BJ (cell line): ENCODE data around the gene KIF3A. TPM values are rescaled to one million over a fixed set of nuclear protein-coding genes. Genes with fewer than 3 reads are reported as not detected.

Experiments used
- CTCF ChIA-PET: fragments of 350-600 bp; formaldehyde crosslinking; extraction: SDS; loops from one replicate; lab custom pipeline; 2021; ENCODE audit warnings: antibody characterized with exemption, inconsistent platforms; lab: Yijun Ruan, JAX
- POLR2A ChIA-PET: fragments of 300-600 bp; sonication (Branson Sonifier 250); formaldehyde crosslinking; extraction: SDS; loops from one replicate; lab custom pipeline; 2021; ENCODE audit warnings: antibody characterized with exemption; lab: Charles Lee
- DNase-seq: peaks from one replicate; pipeline ENCODE4 v3.0.0-alpha.2; 2011; ENCODE audit warnings: low read depth
- H3K27me3 ChIP-seq: 2 replicates; pipeline ENCODE4 v1.6.0; 2011; ENCODE audit warnings: low read length; ENCODE audit not compliant: control insufficient read depth, insufficient read depth
- H3K36me3 ChIP-seq: 2 replicates; pipeline ENCODE4 v1.5.1; 2011; ENCODE audit warnings: low read length; ENCODE audit not compliant: control insufficient read depth, insufficient read depth
- H3K4me3 ChIP-seq: 2 replicates; pipeline ENCODE4 v1.5.1; 2011; ENCODE audit warnings: low read depth, mild to moderate bottlenecking, control low read depth, low read length
- CTCF ChIP-seq: IDR thresholded peaks from 2 replicates; pipeline ENCODE4 v1.5.1; 2011; ENCODE audit warnings: low read depth, mild to moderate bottlenecking, control low read depth, inconsistent platforms, low read length, moderate library complexity; ENCODE audit not compliant: insufficient read depth
- polyA plus RNA-seq: library from polyadenylated mRNA; depleted of rRNA; stranded (reverse); fragments of >200 nt; gene quantifications from 2 replicates; pipeline ENCODE4 v1.2.3, GENCODE V29; 2011

KIF3A gene
- polyA plus RNA-seq, 1 experiment = 2.9 TPM

- no peaks in the 10 kb centered on the region for H3K36me3 ChIP-seq
- POLR2A ChIA-PET = no interaction called here
- no peak for DNase-seq
- no peaks in the 10 kb centered on the region for H3K27me3 ChIP-seq
- TF ChIP-seq CTCF = no peak
- CTCF ChIA-PET = interaction anchor here (1.2 to 1.5 kb wide), 3 partner anchors 15 to 144 kb away, joined by 3 to 4 read pairs (median 4); no protein-coding TSS in a partner anchor
- no peak overlapping the region for H3K4me3 ChIP-seq
Measured at GRCh38 chr5:132675936-132676689, 61.2 kb downstream of the KIF3A start.

GRCh38 chr5:132674671-132675506, 62.5 kb downstream of the KIF3A start:
- no peak for TF ChIP-seq CTCF
- peak; percentile 91 for DNase-seq
- no peaks in the 10 kb centered on the region for H3K27me3 ChIP-seq
- peak overlapping the region; percentile 22 for H3K4me3 ChIP-seq
- POLR2A ChIA-PET = no interaction called here
- CTCF ChIA-PET = interaction anchor here (0.6 to 1.5 kb wide), 3 partner anchors 45 to 1052 kb away, joined by 3 to 4 read pairs (median 3); no protein-coding TSS in a partner anchor
- no peaks in the 10 kb centered on the region for H3K36me3 ChIP-seq

- Histone ChIP-seq H3K36me3 (no peaks in the 10 kb centered on the region), H3K27me3 (no peaks in the 10 kb centered on the region), H3K4me3 (peak within 1 kb of the TSS; percentile 22)
- DNase-seq = no peak
- ChIA-PET CTCF (interaction anchor here (0.6 to 1.5 kb wide), 3 partner anchors 98 to 1053 kb away, joined by 3 to 4 read pairs (median 3); no protein-coding TSS in a partner anchor), POLR2A (no interaction called here)
- TF ChIP-seq CTCF = no peak
Measured at GRCh38 chr5:132673939-132674630, 63.3 kb downstream of the KIF3A start, which contains the start of gene IL4. Gene IL4, plus strand, starts transcription at chr5:132673989. Its CDS starts 62 bp downstream, at chr5:132674051.

GRCh38 chr5:132673488-132673887, 63.9 kb downstream of the KIF3A start:
- no peak for TF ChIP-seq CTCF
- Histone ChIP-seq H3K36me3 (no peaks in the 10 kb centered on the region), H3K27me3 (no peaks in the 10 kb centered on the region), H3K4me3 (no peak overlapping the region)
- no peak for DNase-seq
- CTCF ChIA-PET = interaction anchor here (0.7 kb wide), 1 partner anchor 97 kb away, joined by 3 read pairs; no protein-coding TSS in a partner anchor
- POLR2A ChIA-PET = no interaction called here
